Measurements from ENCODE around the gene C1orf174.

The C1orf174 gene

GRCh38 chr1:3876716-3877115, 23.4 kb downstream of the C1orf174 start:
- in situ Hi-C loops (cut with MboI; ENCODE audit: low sequenced_read_pairs): no loop called here

GRCh38 chr1:3874736-3875135, 25.3 kb downstream of the C1orf174 start:
- in situ Hi-C loops (cut with MboI; ENCODE audit: low sequenced_read_pairs): no loop called here

GRCh38 chr1:3872546-3872945, 27.5 kb downstream of the C1orf174 start:
- in situ Hi-C loops (cut with MboI; ENCODE audit: low sequenced_read_pairs): no loop called here

DNA sequence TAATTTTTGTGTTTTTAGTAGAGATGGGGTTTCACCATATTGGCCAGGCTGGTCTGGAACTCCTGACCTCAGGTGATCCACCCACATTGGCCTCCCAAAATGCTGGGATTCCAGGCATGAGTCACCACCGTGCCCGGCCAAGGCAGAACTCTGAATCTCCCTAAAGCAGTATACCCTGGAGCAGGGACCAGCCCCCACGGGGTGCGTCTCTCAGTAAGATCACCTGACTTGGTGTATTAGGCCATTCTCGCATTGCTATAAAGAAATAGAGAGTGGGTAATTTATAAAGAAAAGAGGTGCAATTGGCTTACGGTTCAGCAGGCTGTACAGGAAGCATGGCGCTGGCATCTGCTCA, 28.6 kb downstream of the C1orf174 start:
- in situ Hi-C loops (cut with MboI; ENCODE audit: low sequenced_read_pairs): no loop called here

- in situ Hi-C loops (cut with MboI; ENCODE audit: low sequenced_read_pairs): no loop called here
These were observed 30.2 kb downstream of the C1orf174 start for GRCh38 chr1:3869751-3870301.

GRCh38 chr1:3868464-3869006, 31.5 kb downstream of the C1orf174 start:
- in situ Hi-C loops (cut with MboI; ENCODE audit: low sequenced_read_pairs): no loop called here

DNA sequence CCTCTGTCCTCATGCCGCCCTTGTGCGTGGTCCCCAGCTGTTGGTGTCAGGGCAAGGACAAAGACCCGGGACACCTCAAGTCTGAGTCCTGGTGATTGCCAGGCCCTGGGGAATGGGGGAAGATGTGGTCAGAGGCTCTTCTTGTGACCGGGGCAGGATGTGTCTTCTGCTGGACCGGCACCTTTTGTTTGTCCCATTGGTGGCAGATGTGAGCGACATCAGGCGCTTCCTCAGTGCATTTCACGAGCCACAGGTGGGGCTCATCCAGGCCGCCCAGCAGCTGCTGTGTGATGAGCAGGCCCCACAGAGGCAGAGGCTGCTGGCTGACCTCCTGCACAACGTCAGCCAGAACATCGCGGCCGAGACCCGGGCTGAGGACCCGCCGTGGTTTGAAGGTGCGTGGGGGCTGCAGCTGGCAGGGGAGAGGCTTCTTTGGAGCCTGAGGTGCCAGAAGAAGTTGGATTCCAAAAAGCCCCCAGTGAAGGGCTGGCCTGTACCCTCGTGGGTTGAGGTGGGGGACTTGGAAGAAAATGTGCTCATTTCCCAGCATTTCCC, 34.4 kb downstream of the C1orf174 start:
- in situ Hi-C loops (cut with MboI; ENCODE audit: low sequenced_read_pairs): no loop called here

DNA sequence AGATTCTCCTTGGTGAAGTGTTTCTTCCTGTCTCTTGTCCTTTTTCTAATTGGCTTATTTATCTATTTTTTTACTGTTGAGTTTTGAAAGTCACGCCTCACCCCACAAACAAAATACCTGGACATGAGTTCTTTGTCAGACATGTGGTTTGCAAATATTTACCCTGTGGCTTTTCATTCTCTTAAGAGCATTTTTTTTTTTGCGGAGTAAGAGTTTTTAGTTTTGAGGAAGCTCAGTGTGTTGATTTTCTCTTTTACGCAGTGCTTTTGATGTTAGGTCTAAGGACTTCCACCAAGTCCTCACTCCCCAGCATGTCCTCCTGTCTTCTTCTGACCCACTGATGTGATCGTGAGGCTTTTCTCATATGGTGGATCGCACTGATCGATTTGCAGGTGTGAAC, 35.2 kb downstream of the C1orf174 start:
- in situ Hi-C loops (cut with MboI; ENCODE audit: low sequenced_read_pairs): no loop called here

DNA sequence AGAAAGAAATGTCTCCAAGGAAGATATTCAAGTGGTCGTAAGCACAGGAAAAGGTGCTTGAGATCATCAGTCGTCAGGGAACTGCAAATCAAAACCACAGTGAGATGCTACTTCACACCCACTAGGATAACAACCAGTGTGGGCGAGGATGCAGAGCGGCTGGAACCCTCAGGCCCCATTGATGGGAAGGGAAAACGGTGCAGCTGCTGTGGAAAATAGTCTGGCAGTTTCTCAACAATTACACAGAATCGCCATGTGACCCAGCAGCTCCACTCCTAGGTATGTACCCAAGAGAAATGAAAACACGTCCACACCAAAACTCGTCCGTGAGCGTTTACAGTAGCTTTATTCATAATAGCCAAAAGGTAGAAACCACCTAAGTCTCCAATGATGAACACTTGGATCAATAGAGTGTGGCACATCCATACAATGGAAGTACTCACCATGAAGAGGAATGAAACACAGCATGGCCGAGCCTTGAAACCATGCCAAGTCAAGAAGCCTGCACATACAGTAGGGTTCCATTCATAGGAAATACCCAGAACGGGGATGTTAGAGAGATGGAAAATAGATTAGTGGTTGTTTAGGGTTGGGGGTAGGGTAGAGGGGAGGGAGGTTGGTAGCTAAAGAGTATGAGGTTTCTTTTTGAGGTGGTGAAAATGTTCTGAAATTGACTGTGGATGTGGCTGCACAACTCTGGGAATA, 36.7 kb downstream of the C1orf174 start:
- in situ Hi-C loops (cut with MboI; ENCODE audit: low sequenced_read_pairs): no loop called here

- in situ Hi-C loops (cut with MboI; ENCODE audit: low sequenced_read_pairs): no loop called here
These were observed 41.7 kb downstream of the C1orf174 start for GRCh38 chr1:3858231-3858981.

- in situ Hi-C loops (cut with MboI; ENCODE audit: low sequenced_read_pairs): no loop called here
These were observed 42.3 kb downstream of the C1orf174 start for GRCh38 chr1:3857791-3858129.

- in situ Hi-C loops (cut with MboI; ENCODE audit: low sequenced_read_pairs): no loop called here
These were observed 42.9 kb downstream of the C1orf174 start, which contains the start of the genes CEP104 and DFFB for GRCh38 chr1:3856923-3857790. Gene CEP104 (minus strand): TSS chr1:3857211. CDS start chr1:3852407, 4,804 bp downstream. Gene DFFB (plus strand): TSS chr1:3857476. CDS start chr1:3857604, 128 bp downstream.

GRCh38 chr1:3852711-3853485, 47.2 kb downstream of the C1orf174 start:
- in situ Hi-C loops (cut with MboI; ENCODE audit: low sequenced_read_pairs): no loop called here

GRCh38 chr1:3852091-3852490, 48.0 kb downstream of the C1orf174 start:
- in situ Hi-C loops (cut with MboI; ENCODE audit: low sequenced_read_pairs): no loop called here

- in situ Hi-C loops (cut with MboI; ENCODE audit: low sequenced_read_pairs): no loop called here
These were observed 48.8 kb downstream of the C1orf174 start for GRCh38 chr1:3851292-3851691.

DNA sequence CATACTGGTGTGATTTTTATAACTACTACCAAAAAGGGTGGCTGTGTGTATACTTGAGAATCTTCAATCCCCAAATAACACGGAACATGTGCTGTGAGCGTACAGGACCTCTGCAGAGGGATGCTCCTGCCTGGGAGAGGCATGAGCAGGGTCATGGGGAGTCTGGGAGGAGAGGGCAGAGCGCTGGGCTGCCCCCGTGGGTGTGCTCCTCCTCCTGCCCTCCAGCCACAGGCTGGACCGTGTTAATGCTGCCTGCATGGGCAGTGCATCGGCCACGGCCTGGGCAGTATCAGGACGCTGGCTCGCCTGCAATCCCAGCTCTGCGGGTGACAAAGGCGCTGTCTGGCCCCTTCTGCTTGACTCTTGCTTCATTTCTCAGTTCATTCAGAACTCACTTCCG, 49.2 kb downstream of the C1orf174 start:
- in situ Hi-C loops (cut with MboI; ENCODE audit: low sequenced_read_pairs): no loop called here

GRCh38 chr1:3847081-3847480, 53.0 kb downstream of the C1orf174 start:
- in situ Hi-C loops (cut with MboI; ENCODE audit: low sequenced_read_pairs): no loop called here

DNA sequence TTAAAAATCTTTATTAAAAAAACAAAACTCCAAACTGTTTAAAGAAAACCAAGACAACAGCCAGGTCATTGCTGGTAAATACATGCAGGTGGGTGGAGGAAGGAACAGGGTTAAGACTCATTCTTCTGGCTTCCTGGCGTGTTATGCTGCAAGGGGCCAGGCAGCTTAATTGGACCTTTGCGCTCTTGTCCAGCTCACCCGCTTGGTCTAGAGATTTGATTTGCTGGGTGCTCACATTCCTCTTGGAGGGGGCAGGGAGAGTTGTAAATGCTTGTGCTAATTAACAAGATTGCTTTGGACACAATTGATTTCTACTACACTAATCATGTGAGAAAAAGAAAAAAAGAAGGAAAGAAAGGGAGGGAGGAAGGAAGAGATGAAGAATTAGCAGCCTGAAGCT, 53.5 kb downstream of the C1orf174 start:
- in situ Hi-C loops (cut with MboI; ENCODE audit: low sequenced_read_pairs): no loop called here

DNA sequence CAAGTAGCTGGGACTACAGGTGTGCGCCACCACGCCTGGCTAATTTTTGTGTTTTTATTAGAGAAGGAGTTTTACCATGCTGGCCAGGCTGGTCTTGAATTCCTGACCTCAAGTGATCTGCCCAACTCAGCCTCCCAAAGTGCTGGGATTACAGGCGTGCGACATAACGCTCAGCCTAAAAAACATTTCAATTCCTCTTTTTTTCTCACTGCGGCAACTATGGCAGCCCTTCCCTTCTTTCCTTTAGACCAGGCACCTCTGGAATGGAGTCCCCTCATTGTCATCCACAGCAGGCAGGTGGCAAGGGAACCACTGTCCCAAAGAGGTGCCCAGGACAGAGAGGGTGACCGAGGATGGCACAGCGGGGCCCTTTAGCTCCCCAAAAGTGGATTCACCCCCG, 57.2 kb downstream of the C1orf174 start:
- in situ Hi-C loops (cut with MboI; ENCODE audit: low sequenced_read_pairs): no loop called here

GRCh38 chr1:3841491-3841890, 58.6 kb downstream of the C1orf174 start:
- in situ Hi-C loops (cut with MboI; ENCODE audit: low sequenced_read_pairs): no loop called here
